SU-DHL-6 (cell line): Measurements from ENCODE around the gene GSK3B.

Experiments used
- H2AFZ ChIP-seq: fragments of 200-600 bp; sonication (generic); 2 replicates; pipeline ENCODE4 v1.6.1; 2014; ENCODE audit warnings: low read depth, mild to moderate bottlenecking, moderate library complexity, mixed read lengths, antibody characterized with exemption, low read length; ENCODE audit not compliant: severe bottlenecking
- H3F3A ChIP-seq: fragments of 200-600 bp; shearing (Covaris generic); 2 replicates; pipeline ENCODE4 v1.6.0; 2016; ENCODE audit warnings: antibody characterized with exemption, mild to moderate bottlenecking; ENCODE audit not compliant: insufficient read depth
- H3K27ac ChIP-seq: fragments of 200-600 bp; sonication (generic); 2 replicates; pipeline ENCODE4 v1.5.1; 2016; ENCODE audit warnings: low read depth, mild to moderate bottlenecking, low read length, moderate library complexity, mixed read lengths
- H3K27me3 ChIP-seq: fragments of 200-600 bp; sonication (generic), shearing (Covaris generic); 2 replicates; pipeline ENCODE4 v1.6.0; 2014; ENCODE audit warnings: mild to moderate bottlenecking, low read length
- H3K36me3 ChIP-seq: fragments of 200-600 bp; sonication (generic); 2 replicates; pipeline ENCODE4 v1.6.1; 2014; ENCODE audit warnings: mild to moderate bottlenecking, low read length, mixed read lengths
- H3K4me2 ChIP-seq: fragments of 300-600, 200-600 bp; shearing (Covaris generic), sonication (generic); 2 replicates; pipeline ENCODE4 v1.6.0; 2014; ENCODE audit warnings: low read length, low read depth, mild to moderate bottlenecking; ENCODE audit not compliant: poor library complexity, severe bottlenecking
- H3K4me3 ChIP-seq: fragments of 200-600 bp; sonication (generic); 2 replicates; pipeline ENCODE4 v1.5.1; 2014; ENCODE audit warnings: antibody characterized with exemption, low read length, mild to moderate bottlenecking, mixed read lengths; ENCODE audit not compliant: insufficient read depth, poor library complexity, severe bottlenecking
- H3K79me2 ChIP-seq: fragments of 200-600 bp; sonication (generic); 2 replicates; pipeline ENCODE4 v1.6.1; 2014; ENCODE audit warnings: mild to moderate bottlenecking, low read length, moderate library complexity; ENCODE audit not compliant: insufficient read depth
- H3K9ac ChIP-seq: fragments of 200-600 bp; sonication (generic); 2 replicates; pipeline ENCODE4 v1.7.0; 2014; ENCODE audit warnings: mild to moderate bottlenecking, low read length
- H3K9me2 ChIP-seq: fragments of 200-600 bp; sonication (generic); replicated peaks from 2 replicates; pipeline ENCODE4 v1.6.1; 2014; ENCODE audit warnings: low read length; ENCODE audit not compliant: insufficient read depth
- H3K9me3 ChIP-seq: fragments of 200-600 bp; sonication (generic); 2 replicates; pipeline ENCODE4 v1.6.1; 2014; ENCODE audit warnings: low read length, mixed read lengths; ENCODE audit not compliant: insufficient read depth
- H4K20me1 ChIP-seq: fragments of 200-600 bp; sonication (generic); 2 replicates; pipeline ENCODE4 v1.6.1; 2014; ENCODE audit warnings: low read depth, mild to moderate bottlenecking, antibody characterized with exemption, low read length, moderate library complexity, mixed read lengths
- CTCF ChIP-seq: fragments of 200-600 bp; sonication (generic); IDR thresholded peaks from one replicate; pipeline ENCODE4 v1.5.1; 2017; ENCODE audit warnings: antibody characterized with exemption, mild to moderate bottlenecking, low read length, moderate library complexity; ENCODE audit not compliant: insufficient read depth, poor library complexity, severe bottlenecking
- EZH2phosphoT487 ChIP-seq: fragments of 200-600 bp; sonication (generic), shearing (Covaris generic); conservative IDR thresholded peaks from 2 replicates; pipeline ENCODE4 v1.6.1; 2018; ENCODE audit warnings: mild to moderate bottlenecking, antibody characterized with exemption, low read length, moderate library complexity, mixed read lengths

GSK3B gene

GRCh38 chr3:120029749-120030148, 64.5 kb downstream of the GSK3B start:
- TF ChIP-seq CTCF, result no peak
- no peak for TF ChIP-seq EZH2phosphoT487
- H3K4me2 ChIP-seq, result no peak overlapping the region
- no peak overlapping the region for H2AFZ ChIP-seq
- no peaks in the 10 kb centered on the region for H3K27me3 ChIP-seq
- no peaks in the 10 kb centered on the region for H3K9me3 ChIP-seq
- peaks cover 99% of the 10 kb centered on the region for H3K79me2 ChIP-seq
- no peaks in the 10 kb centered on the region; the same call in 1 of the 2 replicates for H3F3A ChIP-seq
- no peak overlapping the region for H3K4me3 ChIP-seq
- H3K36me3 ChIP-seq, result peaks cover 3% of the 10 kb centered on the region; the same call in 1 of the 2 replicates
- H3K9me2 ChIP-seq, result no peaks in the 10 kb centered on the region
- H3K27ac ChIP-seq, result no peak overlapping the region
- H3K9ac ChIP-seq, result no peak overlapping the region
- H4K20me1 ChIP-seq, result peaks cover 19% of the 10 kb centered on the region; the same call in 1 of the 2 replicates

GRCh38 chr3:120028271-120029047, 65.8 kb downstream of the GSK3B start:
- H3K79me2 ChIP-seq, result peaks cover 99% of the 10 kb centered on the region
- H3K9me2 ChIP-seq, result no peaks in the 10 kb centered on the region
- H3K9me3 ChIP-seq, result no peaks in the 10 kb centered on the region
- H4K20me1 ChIP-seq, result peaks cover 21% of the 10 kb centered on the region; the same call in 1 of the 2 replicates
- no peaks in the 10 kb centered on the region; the same call in 1 of the 2 replicates for H3F3A ChIP-seq
- H3K27me3 ChIP-seq, result no peaks in the 10 kb centered on the region
- no peak overlapping the region for H3K4me2 ChIP-seq
- H3K27ac ChIP-seq, result no peak overlapping the region
- H3K9ac ChIP-seq, result no peak overlapping the region
- TF ChIP-seq EZH2phosphoT487, result no peak
- no peak for TF ChIP-seq CTCF
- H2AFZ ChIP-seq, result no peak overlapping the region
- H3K36me3 ChIP-seq, result peaks cover 3% of the 10 kb centered on the region; the same call in 1 of the 2 replicates
- no peak overlapping the region for H3K4me3 ChIP-seq

- Histone ChIP-seq H4K20me1 (peaks cover 26% of the 10 kb centered on the region; the same call in 1 of the 2 replicates), H3K4me2 (no peak overlapping the region), H3K9me2 (no peaks in the 10 kb centered on the region), H3K9ac (no peak overlapping the region), H3K9me3 (no peaks in the 10 kb centered on the region), H2AFZ (no peak overlapping the region), H3K36me3 (no peaks in the 10 kb centered on the region), H3K27me3 (no peaks in the 10 kb centered on the region), H3F3A (no peaks in the 10 kb centered on the region; the same call in 1 of the 2 replicates), H3K79me2 (peaks cover 99% of the 10 kb centered on the region), H3K27ac (no peak overlapping the region), H3K4me3 (no peak overlapping the region)
- no peak for TF ChIP-seq CTCF
- no peak for TF ChIP-seq EZH2phosphoT487
These were observed 67.0 kb downstream of the GSK3B start for GRCh38 chr3:120027226-120027625.
